Stimulated activated naive CD4-positive, alpha-beta T cell (primary cell): Measurements from ENCODE around the gene POLR3E.
"Not testable (repeated sequence)": the region's sequence is repeated elsewhere in the genome, so short reads cannot be mapped to it uniquely, and the experiment has no call there.

ENCODE experiments used
- DNase-seq, 6 experiments: peaks; one replicate each; lab custom pipeline; 2025; lab: John Stamatoyannopoulos, UW

Gene POLR3E

DNA sequence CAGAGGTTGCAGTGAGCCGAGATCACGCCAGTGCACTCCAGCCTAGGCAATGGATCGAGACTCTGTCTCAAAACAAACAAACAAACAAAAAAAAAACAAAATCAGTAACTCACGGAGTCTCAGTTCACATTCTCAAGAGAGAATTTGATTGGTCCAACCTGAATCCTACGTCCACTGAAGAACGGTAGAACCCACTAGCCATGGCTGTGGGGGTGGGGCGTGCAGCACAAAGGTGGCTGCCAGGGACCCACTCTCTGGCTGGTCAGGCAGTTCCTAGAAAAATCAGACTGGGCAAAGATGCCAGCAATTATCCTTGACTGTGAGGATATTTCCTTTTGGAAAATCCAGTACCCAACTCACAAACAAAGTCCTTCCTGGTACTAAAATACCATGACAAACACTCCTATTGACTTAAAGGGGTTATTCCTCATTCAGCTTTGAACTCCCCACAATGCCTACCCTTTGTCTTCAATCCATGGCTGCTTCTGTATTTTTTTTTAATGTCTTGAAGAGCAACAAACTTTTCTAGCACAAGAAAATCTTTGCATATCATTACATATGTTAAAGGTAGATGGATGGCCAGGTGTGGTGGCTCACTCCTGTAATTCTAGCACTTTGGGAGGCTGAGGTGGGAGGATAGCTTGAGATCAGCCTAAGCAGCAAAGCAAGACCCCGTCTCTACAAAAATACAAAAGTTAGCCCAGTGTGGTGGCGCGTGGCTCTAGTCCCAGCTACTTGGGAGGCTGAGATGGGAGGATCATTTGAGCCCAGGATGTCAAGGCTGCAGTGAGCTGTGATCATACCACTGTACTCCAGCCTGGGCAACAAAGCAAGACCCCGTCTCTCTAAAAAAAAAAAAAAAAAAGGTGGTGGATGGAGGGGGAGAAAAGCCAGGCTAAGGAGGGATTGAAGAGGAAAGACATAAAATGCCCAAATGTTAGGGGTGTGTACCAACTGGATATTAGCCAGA is 3.8 kb upstream of the POLR3E start:
- no peak for DNase-seq

DNA sequence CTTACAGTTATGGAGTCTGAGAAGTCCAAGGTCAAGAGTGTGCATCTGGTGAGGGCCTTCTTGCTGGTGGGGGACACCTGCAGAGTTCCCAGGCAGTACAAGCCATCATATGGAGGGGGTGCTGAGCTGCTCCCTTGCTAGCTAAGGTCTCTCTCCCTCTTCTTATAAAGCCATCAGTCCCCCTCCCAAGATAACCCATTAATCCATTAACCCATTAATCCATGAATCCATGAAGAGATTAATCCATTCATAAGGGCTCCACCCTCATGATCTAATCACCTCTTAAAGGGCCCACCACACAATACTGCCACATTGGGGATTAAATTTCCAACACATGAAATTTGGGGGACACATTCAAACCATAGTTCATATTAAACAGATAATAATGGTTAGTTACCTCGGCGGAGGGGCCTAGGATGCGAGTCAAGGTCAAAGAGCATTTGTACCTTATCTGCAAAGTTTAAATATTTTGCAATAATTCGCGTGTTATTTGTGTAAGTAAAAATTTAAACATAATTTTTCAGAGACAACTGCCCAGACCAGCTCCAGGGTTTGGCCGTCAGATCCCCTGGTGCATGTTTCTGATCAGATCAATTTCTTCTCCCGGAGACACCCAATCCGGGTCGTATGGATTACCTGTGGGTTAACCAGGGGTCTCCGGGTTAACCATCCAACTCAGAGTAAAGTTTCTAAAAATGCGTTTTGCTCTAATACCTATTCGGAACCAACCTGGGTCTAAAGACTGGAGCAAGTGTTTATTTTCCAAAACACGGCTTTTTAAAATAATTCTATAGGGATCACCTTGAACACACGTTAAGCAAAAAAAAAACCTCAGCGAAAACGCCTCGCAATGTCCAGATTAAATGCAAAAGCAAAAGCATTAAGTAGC is 740 bp upstream of the POLR3E start:
- no peak for DNase-seq

DNA sequence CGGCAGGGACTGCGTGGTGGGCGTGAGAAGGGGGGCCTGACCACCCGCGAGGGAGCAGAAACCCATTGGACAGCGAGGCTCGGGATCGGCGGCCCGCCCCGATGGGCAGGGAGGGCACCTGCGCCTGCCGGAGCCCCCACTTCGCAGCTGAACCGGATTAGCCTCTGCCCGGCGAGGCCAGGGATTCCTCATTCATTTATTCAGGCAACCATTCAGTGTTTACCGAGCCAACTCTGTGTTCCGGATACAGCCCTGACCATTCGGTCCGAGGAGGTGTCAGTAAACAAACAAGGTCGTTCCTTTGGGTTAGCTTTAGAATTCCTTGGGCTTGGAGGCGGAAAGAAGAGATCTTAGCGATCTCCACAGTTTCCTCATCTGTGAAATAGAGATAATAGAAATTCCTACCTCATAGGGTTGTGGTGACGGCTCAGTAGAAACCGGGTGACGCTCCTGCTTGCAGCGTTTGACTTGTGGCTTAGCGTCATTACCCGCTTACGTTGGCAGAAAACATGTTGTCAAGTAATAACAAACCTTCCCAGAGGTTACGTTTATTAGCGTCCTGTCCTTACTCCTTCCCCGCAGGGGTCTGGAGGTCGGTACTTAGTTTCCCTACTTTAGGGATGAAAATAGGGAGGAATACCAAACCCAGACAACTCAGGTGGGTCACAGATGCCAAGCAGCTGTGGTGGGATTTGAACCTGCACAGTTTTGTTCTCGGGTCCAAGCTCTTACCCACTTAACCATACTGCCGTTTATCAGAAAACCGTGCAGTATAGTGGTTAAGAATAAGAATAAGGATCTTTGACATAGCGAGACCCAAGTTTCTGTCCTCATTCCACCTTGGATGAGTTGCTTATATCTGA is 893 bp downstream of the POLR3E start:
- peak; percentile 62 to 94 (median 79) for DNase-seq

DNA sequence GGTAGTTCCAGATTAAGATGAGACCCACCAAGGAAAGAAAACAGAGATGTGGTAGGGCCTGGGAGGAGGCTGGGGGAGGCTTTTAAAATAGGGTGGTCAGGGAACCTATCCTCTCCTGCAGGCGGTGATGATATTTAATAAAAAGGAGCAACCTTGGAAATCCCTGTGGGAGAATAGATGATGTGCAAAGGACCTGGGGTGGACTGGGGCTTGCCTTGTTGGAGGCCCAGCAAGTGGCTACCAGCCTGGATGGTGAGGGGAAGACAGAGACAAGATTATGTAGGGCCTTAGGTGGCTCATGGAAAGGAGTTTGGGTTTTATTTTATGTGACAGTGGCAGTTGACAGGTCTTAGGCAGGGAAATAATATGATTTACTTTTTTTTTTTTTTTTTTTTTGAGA is 1.8 kb downstream of the POLR3E start:
- no peak for DNase-seq

GRCh38 chr16:22300427-22301071 is 3.3 kb downstream of the POLR3E start:
- peak; percentile 8 to 43 (median 12) for DNase-seq

GRCh38 chr16:22301423-22301822 is 4.2 kb downstream of the POLR3E start:
- not testable (repeated sequence) for DNase-seq

GRCh38 chr16:22302776-22303363 is 5.7 kb downstream of the POLR3E start:
- no peak for DNase-seq

DNA sequence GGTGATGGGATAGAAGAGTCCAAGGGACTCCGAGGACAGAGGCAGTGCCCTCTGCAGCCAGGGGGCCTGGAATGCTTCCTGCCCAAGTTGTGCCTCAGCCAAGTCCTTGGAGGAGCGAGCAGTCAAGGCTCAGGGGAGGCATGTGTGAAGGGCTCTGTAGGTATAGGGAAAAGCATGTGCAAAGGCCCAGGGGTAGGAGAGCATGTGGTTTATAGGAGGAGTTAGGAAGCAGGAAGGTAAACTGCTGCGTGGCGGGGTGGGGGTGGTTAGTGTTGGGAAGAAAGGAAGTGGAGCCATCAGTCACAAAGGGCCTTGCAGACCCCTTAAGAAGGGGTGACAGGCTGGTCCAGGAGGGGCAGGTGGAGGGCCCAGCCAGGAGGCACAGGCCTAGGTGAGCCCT is 7.2 kb downstream of the POLR3E start:
- no peak for DNase-seq

DNA sequence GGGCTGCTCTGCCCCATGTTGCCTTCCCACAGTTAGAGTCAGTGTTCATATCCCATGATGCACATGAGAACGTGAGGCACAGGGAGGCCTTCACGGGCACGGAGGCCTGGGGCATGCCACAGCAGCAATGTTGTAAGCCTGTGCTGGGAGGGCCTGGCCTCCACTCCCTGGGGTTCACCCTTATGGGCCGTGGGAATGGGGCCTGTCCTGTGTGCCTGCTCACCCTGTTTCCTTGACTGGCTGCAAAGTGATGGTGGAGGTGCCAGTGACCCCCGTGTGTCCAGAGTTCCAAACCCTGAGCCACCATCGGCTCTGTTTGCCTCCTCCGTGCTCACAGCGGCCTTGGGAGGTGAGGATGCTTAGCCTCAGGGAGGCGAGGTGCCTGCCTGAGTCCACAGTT is 9.6 kb downstream of the POLR3E start:
- no peak for DNase-seq

DNA sequence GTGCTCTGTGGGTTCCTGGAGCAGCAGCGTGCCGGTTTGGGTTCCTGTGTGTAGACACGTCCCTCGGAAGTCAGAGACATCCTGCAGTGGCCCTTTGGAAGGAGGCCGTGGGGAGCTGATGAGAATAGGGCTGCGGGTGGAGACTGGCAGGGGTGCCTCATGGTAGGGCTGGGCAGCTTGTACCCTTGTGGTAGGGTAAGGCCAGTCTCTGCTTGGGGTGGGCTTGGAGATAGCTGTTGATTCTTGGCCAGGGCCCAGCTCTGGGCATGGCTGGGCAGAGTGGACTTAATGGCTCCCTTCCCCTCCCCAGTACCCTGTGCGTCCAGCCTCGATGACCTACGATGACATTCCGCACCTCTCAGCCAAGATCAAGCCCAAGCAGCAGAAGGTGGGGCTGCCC is 10.6 kb downstream of the POLR3E start:
- no peak for DNase-seq

DNA sequence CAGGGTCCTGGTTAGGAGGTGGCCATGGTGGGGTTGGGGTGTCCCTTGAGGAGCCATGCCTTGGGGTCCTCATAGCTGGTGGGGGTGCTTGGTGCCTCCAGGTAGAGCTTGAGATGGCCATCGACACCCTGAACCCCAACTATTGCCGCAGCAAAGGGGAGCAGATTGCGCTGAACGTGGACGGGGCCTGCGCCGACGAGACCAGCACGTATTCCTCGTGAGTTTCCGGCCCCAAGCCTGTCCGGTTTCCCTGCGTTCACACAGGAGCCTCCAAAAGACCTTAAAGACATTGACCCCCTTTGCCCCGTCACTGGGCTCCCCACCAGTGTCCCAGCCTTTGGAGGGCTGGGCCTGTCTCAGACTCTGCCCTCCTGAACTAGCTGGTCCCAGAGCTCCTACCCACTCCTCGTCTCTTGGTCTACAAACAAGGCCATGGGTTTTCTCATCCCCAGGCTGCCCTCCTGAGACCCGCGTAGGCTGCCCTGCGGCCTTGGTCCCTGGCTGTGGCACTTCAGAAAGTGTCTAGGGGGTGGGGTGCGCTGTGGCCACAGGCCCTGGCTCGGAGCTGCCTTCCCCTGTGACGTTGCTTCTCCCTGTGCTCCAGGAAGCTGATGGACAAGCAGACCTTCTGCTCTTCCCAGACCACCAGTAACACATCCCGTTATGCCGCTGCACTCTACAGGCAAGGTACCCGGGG is 11.8 kb downstream of the POLR3E start:
- DNase-seq: no peak

DNA sequence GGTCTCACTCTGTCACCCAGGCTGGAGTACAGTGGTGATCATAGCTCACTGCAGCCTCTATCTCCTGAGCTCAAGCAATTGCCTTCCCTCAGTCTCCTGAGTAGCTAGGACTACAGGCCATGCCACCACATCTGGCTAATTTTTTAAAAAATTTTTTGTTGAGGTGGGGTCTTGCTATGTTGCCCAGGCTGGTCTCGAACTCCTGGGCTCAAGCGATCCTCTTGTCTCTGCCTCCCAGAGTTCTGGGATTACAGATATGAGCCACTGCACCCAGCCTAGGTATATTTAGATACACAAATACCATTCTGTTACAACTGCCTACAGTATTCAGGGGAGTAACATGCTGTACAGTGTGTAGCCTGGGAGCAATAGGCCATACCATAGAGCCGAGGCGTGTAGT is 14.3 kb downstream of the POLR3E start:
- DNase-seq: no peak

DNA sequence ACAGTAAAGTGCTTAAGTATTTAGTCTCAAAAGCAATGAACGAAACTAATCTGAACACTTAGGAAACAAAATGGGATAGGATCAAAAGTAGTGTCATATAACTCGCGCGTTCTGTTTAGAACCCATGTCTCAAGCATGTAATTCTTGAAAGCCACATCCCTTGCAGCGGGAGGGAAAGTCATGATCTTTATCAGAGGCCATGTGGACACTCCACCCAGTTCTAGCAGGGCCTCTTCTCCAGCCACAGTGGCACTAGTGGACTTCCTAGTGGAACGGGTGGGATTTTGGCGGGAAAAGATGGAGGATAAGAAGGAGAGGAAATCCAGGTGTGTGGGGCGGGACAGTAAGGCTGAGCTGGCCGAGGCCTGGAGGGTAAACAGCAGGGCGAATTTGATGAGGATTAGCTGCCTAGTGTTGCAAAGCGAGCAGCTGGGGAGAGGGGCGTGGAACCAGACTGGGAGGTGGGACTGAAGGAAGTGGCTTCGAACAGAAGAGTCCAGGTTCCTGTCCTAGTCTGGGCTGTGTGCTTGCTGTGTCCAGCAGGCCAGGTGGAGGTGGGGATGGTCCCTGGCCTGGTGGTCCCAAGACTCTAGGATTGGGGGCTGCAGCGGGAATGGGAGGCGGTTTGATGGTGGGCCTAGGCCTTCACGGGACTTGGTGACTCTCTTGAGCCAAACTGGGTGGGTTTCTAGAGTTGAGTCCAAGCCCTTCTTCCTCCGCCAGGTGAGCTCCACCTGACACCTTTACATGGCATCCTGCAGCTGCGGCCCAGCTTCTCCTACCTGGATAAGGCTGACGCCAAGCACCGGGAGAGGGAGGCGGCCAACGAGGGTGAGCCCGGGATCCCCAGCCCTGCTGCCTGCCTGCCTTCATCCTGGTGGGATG is 15.9 kb downstream of the POLR3E start:
- DNase-seq: no peak

DNA sequence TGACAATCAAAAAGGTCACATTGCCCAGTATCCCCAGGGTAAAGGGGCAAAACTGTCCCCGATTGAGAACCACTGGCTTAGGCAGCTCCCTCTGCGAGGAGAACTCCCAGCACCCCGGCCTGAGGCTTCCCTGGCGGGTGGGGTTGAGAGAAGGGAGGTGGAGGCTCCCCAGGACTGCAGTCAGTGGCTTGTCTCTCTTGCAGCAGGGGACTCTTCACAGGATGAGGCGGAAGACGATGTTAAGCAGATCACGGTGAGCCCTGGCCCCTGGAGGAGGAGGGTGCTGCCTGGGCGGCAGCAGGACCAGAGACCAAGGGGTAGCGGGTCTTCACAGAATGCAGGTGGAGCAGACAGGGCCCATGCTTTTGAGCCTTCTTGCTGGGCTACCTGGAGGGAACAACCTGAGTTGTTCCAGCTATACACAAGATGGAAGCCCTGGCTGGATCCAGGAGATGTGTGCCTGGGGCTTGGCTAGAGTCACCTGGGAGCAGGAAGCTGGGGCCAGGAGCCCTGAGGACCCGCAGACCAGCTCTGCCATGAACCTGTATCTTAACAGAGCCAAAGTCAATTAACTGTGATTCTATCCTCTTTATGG is 16.8 kb downstream of the POLR3E start:
- DNase-seq: no peak

- DNase-seq: no peak
Observed at GRCh38 chr16:22314661-22315626, 17.7 kb downstream of the POLR3E start.

- no peak for DNase-seq
Observed at GRCh38 chr16:22315979-22316378, 18.8 kb downstream of the POLR3E start.

DNA sequence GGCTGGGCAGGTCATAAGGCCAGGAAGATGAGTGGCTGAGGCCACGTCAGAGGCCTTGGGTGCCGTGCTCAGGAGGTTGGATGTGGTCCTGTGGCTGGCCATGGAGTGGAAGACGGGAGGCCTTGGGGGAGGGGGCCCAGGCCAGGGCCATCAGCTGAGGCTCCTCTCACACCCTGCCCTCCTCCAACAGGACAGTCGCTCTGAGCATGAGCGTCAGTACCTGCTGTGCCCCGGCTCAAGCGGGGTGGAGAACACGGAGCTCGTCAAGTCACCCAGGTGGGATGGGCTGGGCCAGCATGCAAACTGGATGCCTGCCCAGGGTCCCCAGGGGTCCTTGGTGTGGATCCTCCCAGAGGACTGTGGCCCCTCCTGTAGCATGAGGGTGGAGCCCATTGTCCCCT is 19.2 kb downstream of the POLR3E start:
- DNase-seq: no peak
